GM21367 (cell line): ENCODE data around the gene SPR.

Experiments used
- ATAC-seq: cut with Tn5 transposase; IDR thresholded peaks from one replicate; pipeline ENCODE4 v1.9.1; 2021; ENCODE audit not compliant: unreplicated experiment

Gene SPR

GRCh38 chr2:72931280-72931910 lies 44.2 kb downstream of the SPR start:
- no peak for ATAC-seq

GRCh38 chr2:72932045-72932740 lies 45.0 kb downstream of the SPR start:
- ATAC-seq = no peak

- no peak for ATAC-seq
These were observed 45.6 kb downstream of the SPR start for GRCh38 chr2:72932805-72933204.

GRCh38 chr2:72933207-72933606 lies 46.0 kb downstream of the SPR start:
- no peak for ATAC-seq

- no peak for ATAC-seq
These were observed 46.5 kb downstream of the SPR start for GRCh38 chr2:72933646-72934151.

- no peak for ATAC-seq
These were observed 47.7 kb downstream of the SPR start for GRCh38 chr2:72934683-72935610.

GRCh38 chr2:72935611-72935957 lies 48.4 kb downstream of the SPR start:
- ATAC-seq = no peak

GRCh38 chr2:72936660-72937355 lies 49.6 kb downstream of the SPR start:
- no peak for ATAC-seq

GRCh38 chr2:72937356-72937669 lies 50.1 kb downstream of the SPR start:
- ATAC-seq = no peak

GRCh38 chr2:72938455-72938854 lies 51.2 kb downstream of the SPR start:
- no peak for ATAC-seq

- ATAC-seq = no peak
These were observed 53.2 kb downstream of the SPR start for GRCh38 chr2:72940361-72940760.

GRCh38 chr2:72940786-72941185 lies 53.6 kb downstream of the SPR start:
- no peak for ATAC-seq
